Measurements from ENCODE around the gene CCDC116.

- TF ChIP-seq CTCF (IDR thresholded peaks at IDR 0.05; ENCODE audit: low read depth, low read length) (no peak), MYC (IDR thresholded peaks at IDR 0.05; ENCODE audit: low read depth, low read length) (no peak), POLR2A (IDR thresholded peaks at IDR 0.05; ENCODE audit: extremely low read depth, insufficient read length) (no peak), MAX (IDR thresholded peaks at IDR 0.05; ENCODE audit: low read depth, low read length) (no peak)
These were observed 6.4 kb upstream of the CCDC116 start for GRCh38 chr22:21626073-21626734.

Measured in NB4 (cell line).